ENCODE results near the gene CEP57L1. TPM values are rescaled to one million over a fixed set of nuclear protein-coding genes. Genes with fewer than 3 reads are reported as not detected.
"Not testable (repeated sequence)": the region's sequence is repeated elsewhere in the genome, so short reads cannot be mapped to it uniquely, and the experiment has no call there.

CEP57L1 gene
- total RNA-seq, 1 experiment from 2014 or later, result 18.9 TPM

- H3K36me3 Mint-ChIP-seq (ENCODE audit: insufficient read depth, unreplicated experiment), result peaks cover 6% of the 10 kb centered on the region
- H3K9me3 Mint-ChIP-seq (ENCODE audit: unreplicated experiment), result no peaks in the 10 kb centered on the region
- no peak overlapping the region for H3K27ac Mint-ChIP-seq (ENCODE audit: low read depth, unreplicated experiment)
- intact Hi-C loops (cut with micrococcal nuclease), result no loop called here
- no peak overlapping the region for H3K4me3 Mint-ChIP-seq (ENCODE audit: unreplicated experiment)
- ChIA-PET CTCF (interaction anchor here (0.6 kb wide), 4 partner anchors 10 to 1006 kb away, joined by 3 to 4 read pairs (median 3); no protein-coding TSS in a partner anchor), POLR2A (interaction anchor here (0.7 to 1.1 kb wide), 3 partner anchors 17 to 240 kb away, joined by 3 read pairs; no protein-coding TSS in a partner anchor)
- no peak for DNase-seq (ENCODE audit: unreplicated experiment)
- peaks cover 14% of the 10 kb centered on the region for H3K4me1 Mint-ChIP-seq (ENCODE audit: insufficient read depth, unreplicated experiment)
- TF ChIP-seq, protein P1, sequence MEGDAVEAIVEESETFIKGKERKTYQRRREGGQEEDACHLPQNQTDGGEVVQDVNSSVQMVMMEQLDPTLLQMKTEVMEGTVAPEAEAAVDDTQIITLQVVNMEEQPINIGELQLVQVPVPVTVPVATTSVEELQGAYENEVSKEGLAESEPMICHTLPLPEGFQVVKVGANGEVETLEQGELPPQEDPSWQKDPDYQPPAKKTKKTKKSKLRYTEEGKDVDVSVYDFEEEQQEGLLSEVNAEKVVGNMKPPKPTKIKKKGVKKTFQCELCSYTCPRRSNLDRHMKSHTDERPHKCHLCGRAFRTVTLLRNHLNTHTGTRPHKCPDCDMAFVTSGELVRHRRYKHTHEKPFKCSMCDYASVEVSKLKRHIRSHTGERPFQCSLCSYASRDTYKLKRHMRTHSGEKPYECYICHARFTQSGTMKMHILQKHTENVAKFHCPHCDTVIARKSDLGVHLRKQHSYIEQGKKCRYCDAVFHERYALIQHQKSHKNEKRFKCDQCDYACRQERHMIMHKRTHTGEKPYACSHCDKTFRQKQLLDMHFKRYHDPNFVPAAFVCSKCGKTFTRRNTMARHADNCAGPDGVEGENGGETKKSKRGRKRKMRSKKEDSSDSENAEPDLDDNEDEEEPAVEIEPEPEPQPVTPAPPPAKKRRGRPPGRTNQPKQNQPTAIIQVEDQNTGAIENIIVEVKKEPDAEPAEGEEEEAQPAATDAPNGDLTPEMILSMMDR (IDR thresholded peaks at IDR 0.05; ENCODE audit: unreplicated experiment), result no peak
- no peaks in the 10 kb centered on the region for H3K27me3 Mint-ChIP-seq (ENCODE audit: insufficient read depth, unreplicated experiment)
- BruUV-seq (replicated peaks), result no TSS peak
Observed at GRCh38 chr6:109143191-109143590, 47.9 kb downstream of the CEP57L1 start.

GRCh38 chr6:109148251-109148650, 52.9 kb downstream of the CEP57L1 start:
- H3K27ac Mint-ChIP-seq (ENCODE audit: low read depth, unreplicated experiment); DNase-seq (ENCODE audit: unreplicated experiment); CTCF ChIA-PET; H3K27me3 Mint-ChIP-seq (ENCODE audit: insufficient read depth, unreplicated experiment); intact Hi-C loops (cut with micrococcal nuclease); H3K4me1 Mint-ChIP-seq (ENCODE audit: insufficient read depth, unreplicated experiment); H3K4me3 Mint-ChIP-seq (ENCODE audit: unreplicated experiment); BruUV-seq (replicated peaks); POLR2A ChIA-PET: not testable (repeated sequence)
- H3K9me3 Mint-ChIP-seq (ENCODE audit: unreplicated experiment), result peaks cover 10% of the 10 kb centered on the region
- peaks cover 12% of the 10 kb centered on the region for H3K36me3 Mint-ChIP-seq (ENCODE audit: insufficient read depth, unreplicated experiment)

DNA sequence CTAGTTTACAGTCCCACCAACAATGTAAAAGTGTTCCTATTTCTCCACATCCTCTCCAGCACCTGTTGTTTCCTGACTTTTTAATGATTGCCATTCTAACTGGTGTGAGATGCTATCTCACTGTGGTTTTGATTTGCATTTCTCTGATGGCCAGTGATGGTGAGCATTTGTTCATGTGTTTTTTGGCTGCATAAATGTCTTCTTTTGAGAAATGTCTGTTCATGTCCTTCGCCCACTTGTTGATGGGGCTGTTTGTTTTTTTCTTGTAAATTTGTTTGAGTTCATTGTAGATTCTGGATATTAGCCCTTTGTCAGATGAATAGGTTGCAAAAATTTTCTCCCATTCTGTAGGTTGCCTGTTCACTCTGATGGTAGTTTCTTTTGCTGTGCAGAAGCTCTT, 53.4 kb downstream of the CEP57L1 start:
- DNase-seq (ENCODE audit: unreplicated experiment); H3K4me3 Mint-ChIP-seq (ENCODE audit: unreplicated experiment); H3K4me1 Mint-ChIP-seq (ENCODE audit: insufficient read depth, unreplicated experiment); H3K27me3 Mint-ChIP-seq (ENCODE audit: insufficient read depth, unreplicated experiment); BruUV-seq (replicated peaks); intact Hi-C loops (cut with micrococcal nuclease); H3K27ac Mint-ChIP-seq (ENCODE audit: low read depth, unreplicated experiment); CTCF ChIA-PET; POLR2A ChIA-PET: not testable (repeated sequence)
- Mint-ChIP-seq H3K9me3 (ENCODE audit: unreplicated experiment) (peaks cover 10% of the 10 kb centered on the region), H3K36me3 (ENCODE audit: insufficient read depth, unreplicated experiment) (peaks cover 12% of the 10 kb centered on the region)

DNA sequence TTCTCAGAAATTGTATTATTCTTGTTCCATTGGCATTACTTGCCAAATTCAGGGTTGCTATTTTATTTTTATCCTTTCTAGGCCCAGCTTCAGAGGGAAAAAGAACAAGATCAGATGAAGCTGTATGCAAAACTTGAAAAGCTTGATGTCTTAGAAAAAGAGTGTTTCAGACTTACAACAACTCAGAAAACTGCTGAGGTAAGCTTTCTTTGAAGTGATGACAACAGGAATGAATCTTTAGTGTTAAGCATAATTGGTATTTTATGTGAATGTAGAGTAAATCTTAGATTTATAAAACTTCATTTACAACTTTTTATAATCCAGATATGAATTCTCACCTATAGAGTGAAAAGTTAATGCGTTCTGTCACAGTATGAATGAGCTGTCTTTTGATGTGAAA, 58.4 kb downstream of the CEP57L1 start:
- Mint-ChIP-seq H3K36me3 (ENCODE audit: insufficient read depth, unreplicated experiment) (peaks cover 12% of the 10 kb centered on the region), H3K27me3 (ENCODE audit: insufficient read depth, unreplicated experiment) (no peaks in the 10 kb centered on the region), H3K9me3 (ENCODE audit: unreplicated experiment) (peaks cover 10% of the 10 kb centered on the region), H3K4me1 (ENCODE audit: insufficient read depth, unreplicated experiment) (no peaks in the 10 kb centered on the region), H3K4me3 (ENCODE audit: unreplicated experiment) (no peak overlapping the region), H3K27ac (ENCODE audit: low read depth, unreplicated experiment) (no peak overlapping the region)
- intact Hi-C loops (cut with micrococcal nuclease), result no loop called here
- DNase-seq (ENCODE audit: unreplicated experiment), result no peak
- CTCF ChIA-PET, result no interaction called here
- BruUV-seq (replicated peaks), result no TSS peak
- POLR2A ChIA-PET, result interaction anchor here (1.3 kb wide), 2 partner anchors 9 to 59 kb away, joined by 4 to 5 read pairs; partner anchors contain the start of genes CEP57L1 and SESN1
- TF ChIP-seq, protein P1 (IDR thresholded peaks at IDR 0.05; ENCODE audit: unreplicated experiment), result no peak

GRCh38 chr6:109164331-109164730, 69.0 kb downstream of the CEP57L1 start:
- no TSS peak for BruUV-seq (replicated peaks)
- CTCF ChIA-PET, result no interaction called here
- no peak for DNase-seq (ENCODE audit: unreplicated experiment)

More at GRCh38 chr6:109164331-109164730, 69.0 kb downstream of the CEP57L1 start:
- H3K9me3 Mint-ChIP-seq (ENCODE audit: unreplicated experiment), result no peaks in the 10 kb centered on the region
- TF ChIP-seq, protein P1 (IDR thresholded peaks at IDR 0.05; ENCODE audit: unreplicated experiment), result no peak
- peaks cover 4% of the 10 kb centered on the region for H3K4me1 Mint-ChIP-seq (ENCODE audit: insufficient read depth, unreplicated experiment)
- H3K4me3 Mint-ChIP-seq (ENCODE audit: unreplicated experiment), result no peak overlapping the region
- peaks cover 4% of the 10 kb centered on the region for H3K36me3 Mint-ChIP-seq (ENCODE audit: insufficient read depth, unreplicated experiment)
- intact Hi-C loops (cut with micrococcal nuclease), result no loop called here
- no peaks in the 10 kb centered on the region for H3K27me3 Mint-ChIP-seq (ENCODE audit: insufficient read depth, unreplicated experiment)
- POLR2A ChIA-PET, result interaction anchor here (0.8 to 2.0 kb wide), 3 partner anchors 10 to 70 kb away, joined by 3 to 6 read pairs (median 5); partner anchors contain the start of gene CEP57L1
- no peak overlapping the region for H3K27ac Mint-ChIP-seq (ENCODE audit: low read depth, unreplicated experiment)

Measured in MCF 10A (cell line).